GM18951 (cell line): Measurements from ENCODE around the gene IL6.
"Not testable (repeated sequence)": the region's sequence is repeated elsewhere in the genome, so short reads cannot be mapped to it uniquely, and the experiment has no call there.

Source experiments
- POLR2A ChIP-seq: IDR thresholded peaks from 4 replicates; pipeline ENCODE4 v1.6.1; 2011; ENCODE audit warnings: mild to moderate bottlenecking; ENCODE audit not compliant: insufficient read length, insufficient read depth; ENCODE audit errors: extremely low read depth
- in situ Hi-C: fragments of 300-500 bp; cut with MboI; formaldehyde crosslinking; loops from one replicate; pipeline ENCODE4 v1.12.0; 2022; ENCODE audit warnings: low sequenced_read_pairs, mixed read lengths, inconsistent platforms; ENCODE audit not compliant: unreplicated experiment

The IL6 gene

DNA sequence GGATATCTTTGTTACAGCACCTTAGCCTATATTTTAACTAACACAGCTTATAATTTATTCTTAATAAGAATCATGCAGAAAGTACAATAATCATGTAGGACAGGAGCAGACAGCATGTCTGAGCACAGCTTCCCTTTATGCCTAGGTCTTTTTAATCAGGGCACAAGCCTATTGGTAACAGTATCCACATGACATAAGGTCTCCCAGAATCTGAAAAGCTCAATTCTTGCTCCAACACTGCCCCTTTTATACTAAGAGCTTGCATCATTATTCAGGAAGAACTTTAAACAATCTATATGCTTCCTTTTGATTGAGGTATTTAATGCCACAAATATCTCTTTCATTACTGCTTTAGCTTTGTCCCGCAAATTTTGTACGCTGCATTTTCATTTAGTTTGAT is 31.6 kb downstream of the IL6 start:
- TF ChIP-seq POLR2A, result no peak
- in situ Hi-C loops, result no loop called here

DNA sequence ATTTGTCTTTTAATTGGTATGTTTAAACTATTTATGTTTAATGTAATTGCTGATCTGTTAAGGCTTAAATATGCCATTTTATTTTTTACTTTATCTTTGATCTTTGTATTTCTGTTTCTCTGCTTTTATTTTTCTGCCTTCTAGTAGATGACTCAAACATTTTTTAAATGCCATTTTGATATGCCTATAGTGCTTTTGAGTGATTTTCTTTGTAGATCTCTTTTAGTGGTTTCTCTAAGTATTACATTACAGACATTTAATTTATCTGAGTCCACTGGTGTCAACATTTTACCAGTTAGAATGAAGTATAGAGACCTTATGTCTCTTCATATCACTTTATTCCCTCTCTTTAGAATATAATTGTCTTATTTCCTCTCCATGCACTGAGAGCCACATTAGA is 32.7 kb downstream of the IL6 start:
- no peak for TF ChIP-seq POLR2A
- in situ Hi-C loops, result no loop called here

DNA sequence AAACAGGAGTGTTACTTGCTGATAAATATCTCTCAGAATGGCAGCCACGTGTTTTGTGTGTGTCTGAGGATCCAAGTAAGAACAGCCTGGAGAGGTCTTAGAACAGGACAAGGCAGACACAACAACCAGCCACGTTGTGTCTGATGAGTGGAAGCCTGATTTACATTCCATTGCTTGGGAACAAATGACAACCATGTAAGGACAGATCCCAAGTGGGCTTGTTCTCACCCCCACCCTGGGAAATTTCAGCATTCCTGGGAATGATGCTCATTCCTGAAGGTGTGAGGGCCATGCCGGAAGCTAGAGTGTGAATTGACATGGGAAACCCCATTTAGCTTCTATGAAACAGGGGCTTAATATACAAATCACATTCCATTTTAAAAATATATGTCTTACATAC is 35.9 kb downstream of the IL6 start:
- in situ Hi-C loops, result no loop called here
- TF ChIP-seq POLR2A, result no peak

DNA sequence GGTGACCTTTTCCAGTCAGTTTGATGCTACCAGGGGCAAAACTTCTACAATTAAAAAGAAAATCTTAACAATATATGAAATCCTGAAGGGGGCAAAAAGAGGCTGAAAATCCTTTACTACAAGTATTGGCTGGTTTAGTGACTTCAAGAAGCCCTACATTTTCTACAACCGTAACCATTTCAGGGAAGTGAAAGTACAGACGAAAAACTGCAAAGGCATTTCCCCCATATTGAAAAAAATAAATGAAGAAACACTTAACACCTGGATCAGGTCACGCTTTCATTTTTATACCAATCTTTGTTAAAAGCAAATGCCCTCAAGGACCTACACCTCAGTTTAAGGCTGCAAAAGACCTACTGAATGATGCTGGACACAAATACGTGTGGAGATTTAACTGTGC is 38.6 kb downstream of the IL6 start:
- in situ Hi-C loops, result no loop called here
- no peak for TF ChIP-seq POLR2A

DNA sequence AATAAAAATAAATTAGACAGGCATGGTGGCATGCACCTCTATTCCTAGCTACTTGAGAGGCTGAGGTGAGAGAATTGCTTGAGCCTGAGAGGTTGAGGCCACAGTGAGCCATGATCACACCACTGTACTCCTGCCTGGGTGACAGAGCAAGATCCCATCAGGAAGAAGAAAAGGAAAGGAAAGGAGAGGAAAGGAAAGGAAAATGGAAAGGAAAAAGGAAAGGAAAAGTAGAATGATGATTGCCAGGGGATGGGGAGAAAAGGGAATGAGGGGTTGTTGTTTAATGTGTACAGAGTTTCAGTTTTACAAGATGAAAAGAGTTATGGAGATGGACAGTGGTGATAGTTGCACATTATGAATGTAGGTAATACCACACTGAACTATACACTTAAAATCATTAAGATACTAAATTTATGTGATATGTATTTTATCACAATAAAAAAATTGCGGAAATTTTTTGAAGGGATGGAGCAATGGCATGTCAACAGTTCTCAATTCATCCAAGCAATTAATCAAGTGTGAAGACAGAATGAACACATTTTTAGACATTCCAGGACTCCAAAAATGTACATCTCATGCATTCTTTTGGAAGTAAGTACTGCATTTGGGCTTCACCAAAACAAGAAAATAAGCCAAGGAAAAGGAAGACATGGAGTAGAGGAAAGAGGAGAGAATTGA is 44.3 kb downstream of the IL6 start:
- in situ Hi-C loops, result no loop called here
- no peak for TF ChIP-seq POLR2A

DNA sequence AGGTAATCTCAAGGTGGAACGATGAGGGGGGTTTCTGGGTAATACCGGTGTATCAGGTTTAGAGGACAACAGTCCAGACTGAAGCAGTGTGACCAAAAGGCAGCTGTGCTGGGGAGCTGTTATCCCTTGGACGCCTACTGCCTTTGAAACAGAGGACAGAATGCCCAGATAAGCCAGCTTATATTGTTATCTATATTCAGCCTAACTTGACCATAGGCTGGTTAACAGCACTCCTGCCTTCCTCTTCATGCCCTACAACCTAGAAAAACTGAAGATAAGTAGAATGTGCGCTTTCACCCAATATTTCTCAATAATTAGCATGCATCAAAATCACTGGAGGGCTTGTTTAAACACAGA is 44.9 kb downstream of the IL6 start:
- TF ChIP-seq POLR2A, result no peak
- in situ Hi-C loops, result no loop called here

DNA sequence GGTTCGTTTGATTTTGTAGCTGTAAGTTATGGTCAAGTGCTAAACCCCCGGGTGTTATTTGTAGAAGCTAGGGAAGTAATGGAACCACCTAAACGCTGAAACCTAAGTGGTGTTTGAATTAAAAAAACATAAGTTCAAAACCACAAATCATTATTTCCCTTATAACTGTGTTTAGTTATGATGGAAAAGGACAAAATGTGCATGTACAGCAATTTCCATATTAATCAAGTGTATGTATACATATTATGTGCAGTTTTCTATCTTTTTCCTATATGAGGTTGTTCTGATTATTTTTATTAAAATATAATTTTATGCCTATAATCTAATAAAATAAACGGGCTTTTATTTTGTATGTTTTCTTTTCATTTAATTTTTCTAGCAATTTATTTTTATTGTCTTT is 45.9 kb downstream of the IL6 start:
- in situ Hi-C loops, result no loop called here
- no peak for TF ChIP-seq POLR2A

DNA sequence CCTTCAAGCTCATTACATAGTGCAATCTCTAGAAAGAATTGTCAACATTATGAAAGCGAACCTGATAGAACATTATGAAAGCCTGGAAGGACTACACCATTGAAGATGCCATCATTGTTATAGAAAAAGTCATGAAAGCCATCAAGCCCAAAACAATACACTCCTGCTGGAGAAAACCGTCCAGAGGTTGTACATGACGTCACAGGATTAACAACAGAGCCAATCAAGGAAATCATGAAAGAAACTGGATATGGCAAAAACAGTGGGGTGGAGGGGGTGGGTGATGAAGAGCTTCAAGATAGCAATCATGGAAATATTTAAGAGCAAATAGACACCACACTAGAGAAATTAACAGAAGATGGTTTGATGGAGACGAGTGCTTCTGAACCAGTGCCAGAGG is 50.0 kb downstream of the IL6 start:
- TF ChIP-seq POLR2A, result no peak
- in situ Hi-C loops, result no loop called here

DNA sequence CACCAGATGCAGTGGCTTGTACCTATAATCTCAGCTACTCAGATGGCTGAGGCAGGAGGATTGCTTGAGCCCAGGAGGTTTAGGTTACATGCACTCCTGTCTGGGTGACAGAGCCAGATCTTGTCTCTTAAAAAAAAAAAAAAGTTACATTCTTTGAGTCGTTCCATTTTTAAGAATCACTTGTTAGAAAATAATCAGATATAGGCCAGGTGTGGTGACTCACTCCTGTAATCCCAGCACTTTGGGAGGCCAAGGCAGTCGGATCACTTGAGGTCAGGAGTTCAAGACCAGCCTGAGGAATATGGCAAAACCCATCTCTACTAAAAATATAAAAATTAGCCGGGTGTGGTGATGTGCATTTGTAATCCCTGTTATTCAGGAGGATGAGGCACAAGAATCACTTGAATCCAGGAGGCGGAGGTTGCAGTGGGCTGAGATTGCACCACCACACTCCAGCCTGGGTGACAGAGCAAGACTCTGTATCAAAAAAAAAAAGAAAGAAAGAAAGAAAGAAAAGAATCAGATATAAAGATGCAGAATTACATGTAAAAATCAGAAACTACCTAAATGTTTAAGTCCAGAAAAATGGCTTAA is 52.8 kb downstream of the IL6 start:
- in situ Hi-C loops, result not testable (repeated sequence)

DNA sequence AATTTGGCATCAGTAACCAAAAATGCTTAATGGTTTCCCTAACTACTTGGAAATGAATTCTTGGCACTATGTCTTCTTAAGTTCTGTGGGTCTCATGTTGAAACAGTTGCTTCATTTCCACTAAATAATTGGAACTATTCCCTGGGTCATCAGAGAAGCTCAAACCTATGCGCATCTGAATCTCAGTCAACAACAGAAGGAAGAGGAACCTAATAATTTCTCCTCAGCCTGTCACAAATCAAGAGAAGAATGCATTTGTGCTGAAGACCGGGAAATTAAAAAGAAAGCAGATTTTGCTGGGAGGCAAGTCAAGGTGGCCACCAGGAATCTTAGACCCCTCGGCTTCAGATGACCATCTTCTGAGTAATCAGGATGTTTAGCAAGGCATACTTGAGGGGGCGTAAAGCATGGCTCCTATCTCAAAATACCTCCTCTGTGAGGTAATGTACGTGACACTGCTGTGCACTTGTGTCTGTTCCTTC is 54.3 kb downstream of the IL6 start:
- in situ Hi-C loops, result no loop called here
- TF ChIP-seq POLR2A, result no peak
